Stimulated activated naive B cell treated with anti-CD40 and anti-IgM and Interleukin-4, amounts not matched to agents 10 μg/mL and 1 μg/mL and 100 μg/mL, for 72 hours (primary cell): Measurements from ENCODE around the gene NNT.
A peak's percentile ranks its signal among the peaks of the same experiment; 100 is the strongest.

ENCODE experiments used
- ATAC-seq, 2 donors: fragments of 150-1000 bp; cut with Tn5 transposase; replicated peaks; 2 replicates each; pipeline ENCODE4 v1.10.0; 2021; ENCODE audit warnings: moderate library complexity in 1 of 2
- DNase-seq: peaks from one replicate; pipeline ENCODE4 v3.0.0; 2021
- H3K27ac Mint-ChIP-seq: one replicate; pipeline ENCODE4 v1.8.0; 2022; ENCODE audit warnings: mild to moderate bottlenecking, mixed read lengths
- H3K27me3 Mint-ChIP-seq, 2 donors: one replicate each; pipeline ENCODE4 v1.8.0; 2022; ENCODE audit warnings: mixed read lengths in 2 of 2
- H3K36me3 Mint-ChIP-seq, 2 donors: one replicate each; pipeline ENCODE4 v1.8.0; 2022; ENCODE audit warnings: mixed read lengths in 2 of 2, mild to moderate bottlenecking in 1 of 2
- H3K4me1 Mint-ChIP-seq, 2 donors: one replicate each; pipeline ENCODE4 v1.8.0; 2022; ENCODE audit warnings: mixed read lengths in 2 of 2, mild to moderate bottlenecking in 1 of 2
- H3K4me3 Mint-ChIP-seq, 2 donors: one replicate each; pipeline ENCODE4 v1.8.0; 2022; ENCODE audit warnings: mild to moderate bottlenecking in 2 of 2, mixed read lengths in 2 of 2, moderate library complexity in 1 of 2
- H3K9me3 Mint-ChIP-seq, 2 donors: one replicate each; pipeline ENCODE4 v1.8.0; 2022; ENCODE audit warnings: mixed read lengths in 2 of 2, mild to moderate bottlenecking in 1 of 2

NNT gene

GRCh38 chr5:43601454-43602260, 1.3 kb upstream of the NNT start:
- Mint-ChIP-seq H3K4me3 (peak overlapping the region; percentile 93 to 99), H3K4me1 (peaks cover 17 to 41% of the 10 kb centered on the region in 2 donors), H3K36me3 (peaks cover 19 to 23% of the 10 kb centered on the region in 2 donors), H3K27ac (peak overlapping the region; percentile 47), H3K27me3 (no peaks in the 10 kb centered on the region), H3K9me3 (peaks cover 1 to 3% of the 10 kb centered on the region in 2 donors)
- DNase-seq (no peak), ATAC-seq (no peak)

- Mint-ChIP-seq H3K4me3 (peak overlapping the region; percentile 93 to 99), H3K27me3 (no peaks in the 10 kb centered on the region), H3K9me3 (no peaks in the 10 kb centered on the region), H3K4me1 (peaks cover 17 to 58% of the 10 kb centered on the region in 2 donors), H3K36me3 (peaks cover 20 to 24% of the 10 kb centered on the region in 2 donors), H3K27ac (peak overlapping the region; percentile 97)
- DNase-seq (peak; percentile 82), ATAC-seq (peak; percentile 85 to 87)
Observed at GRCh38 chr5:43603344-43604217, 601 bp downstream of the NNT start.

GRCh38 chr5:43604699-43605098, 1.7 kb downstream of the NNT start:
- H3K36me3 Mint-ChIP-seq: peaks cover 18 to 34% of the 10 kb centered on the region in 2 donors
- H3K4me3 Mint-ChIP-seq: peak overlapping the region; percentile 50 to 99
- DNase-seq: no peak
- H3K4me1 Mint-ChIP-seq: peaks cover 17 to 61% of the 10 kb centered on the region in 2 donors
- no peak for ATAC-seq
- H3K9me3 Mint-ChIP-seq: no peaks in the 10 kb centered on the region
- H3K27me3 Mint-ChIP-seq: no peaks in the 10 kb centered on the region
- peak overlapping the region; percentile 25 for H3K27ac Mint-ChIP-seq

GRCh38 chr5:43606351-43606750, 3.4 kb downstream of the NNT start:
- DNase-seq (no peak), ATAC-seq (no peak)
- H3K36me3 Mint-ChIP-seq: peaks cover 22 to 45% of the 10 kb centered on the region in 2 donors
- H3K4me3 Mint-ChIP-seq: no peak overlapping the region
- H3K27me3 Mint-ChIP-seq: no peaks in the 10 kb centered on the region
- no peaks in the 10 kb centered on the region for H3K9me3 Mint-ChIP-seq
- peaks cover 20 to 64% of the 10 kb centered on the region in 2 donors for H3K4me1 Mint-ChIP-seq
- no peak overlapping the region for H3K27ac Mint-ChIP-seq

GRCh38 chr5:43608406-43608805, 5.4 kb downstream of the NNT start:
- DNase-seq (no peak), ATAC-seq (no peak)
- H3K36me3 Mint-ChIP-seq: peaks cover 28 to 54% of the 10 kb centered on the region in 2 donors
- no peak overlapping the region for H3K27ac Mint-ChIP-seq
- H3K4me1 Mint-ChIP-seq: peaks cover 16 to 53% of the 10 kb centered on the region in 2 donors
- no peaks in the 10 kb centered on the region for H3K27me3 Mint-ChIP-seq
- no peak overlapping the region for H3K4me3 Mint-ChIP-seq
- no peaks in the 10 kb centered on the region for H3K9me3 Mint-ChIP-seq

GRCh38 chr5:43609752-43610151, 6.8 kb downstream of the NNT start:
- Mint-ChIP-seq H3K27me3 (no peaks in the 10 kb centered on the region), H3K9me3 (no peaks in the 10 kb centered on the region), H3K4me3 (no peak overlapping the region), H3K36me3 (peaks cover 28 to 54% of the 10 kb centered on the region in 2 donors), H3K4me1 (peaks cover 10 to 39% of the 10 kb centered on the region in 2 donors), H3K27ac (no peak overlapping the region)
- DNase-seq: no peak
- ATAC-seq: peak; percentile 71 to 73

GRCh38 chr5:43613370-43613769, 10.4 kb downstream of the NNT start:
- Mint-ChIP-seq H3K4me3 (no peak overlapping the region), H3K36me3 (peaks cover 13 to 35% of the 10 kb centered on the region in 2 donors), H3K9me3 (no peaks in the 10 kb centered on the region), H3K4me1 (peaks cover 6 to 14% of the 10 kb centered on the region in 2 donors), H3K27me3 (no peaks in the 10 kb centered on the region), H3K27ac (no peak overlapping the region)
- DNase-seq: no peak
- ATAC-seq: no peak

GRCh38 chr5:43615445-43616184, 12.6 kb downstream of the NNT start:
- H3K36me3 Mint-ChIP-seq: peaks cover 17 to 24% of the 10 kb centered on the region in 2 donors
- no peak for ATAC-seq

GRCh38 chr5:43616535-43616934, 13.6 kb downstream of the NNT start:
- no peak overlapping the region for H3K4me3 Mint-ChIP-seq
- DNase-seq: no peak
- H3K9me3 Mint-ChIP-seq: no peaks in the 10 kb centered on the region
- peaks cover 1 to 2% of the 10 kb centered on the region in 2 donors for H3K4me1 Mint-ChIP-seq
- H3K27me3 Mint-ChIP-seq: no peaks in the 10 kb centered on the region
- H3K27ac Mint-ChIP-seq: no peak overlapping the region
- H3K36me3 Mint-ChIP-seq: peaks cover 17 to 24% of the 10 kb centered on the region in 2 donors
- no peak for ATAC-seq

More at GRCh38 chr5:43615445-43616184, 12.6 kb downstream of the NNT start:
- Mint-ChIP-seq H3K4me3 (no peak overlapping the region), H3K27me3 (no peaks in the 10 kb centered on the region), H3K27ac (no peak overlapping the region), H3K9me3 (no peaks in the 10 kb centered on the region), H3K4me1 (peaks cover 0 to 2% of the 10 kb centered on the region in 2 donors)
- DNase-seq: no peak

- Mint-ChIP-seq H3K9me3 (no peaks in the 10 kb centered on the region), H3K4me3 (no peak overlapping the region), H3K27me3 (no peaks in the 10 kb centered on the region), H3K4me1 (peaks cover 9 to 23% of the 10 kb centered on the region in 2 donors), H3K27ac (no peak overlapping the region), H3K36me3 (peaks cover 22 to 36% of the 10 kb centered on the region in 2 donors)
- ATAC-seq (no peak), DNase-seq (no peak)
Observed at GRCh38 chr5:43619380-43619779, 16.4 kb downstream of the NNT start.

- no peak overlapping the region for H3K4me3 Mint-ChIP-seq
- ATAC-seq (no peak), DNase-seq (no peak)
- peaks cover 22 to 41% of the 10 kb centered on the region in 2 donors for H3K36me3 Mint-ChIP-seq
- no peaks in the 10 kb centered on the region for H3K9me3 Mint-ChIP-seq
- no peak overlapping the region for H3K27ac Mint-ChIP-seq
- H3K4me1 Mint-ChIP-seq: peaks cover 9 to 23% of the 10 kb centered on the region in 2 donors
- no peaks in the 10 kb centered on the region for H3K27me3 Mint-ChIP-seq
Observed at GRCh38 chr5:43619911-43620310, 16.9 kb downstream of the NNT start.

- Mint-ChIP-seq H3K27ac (no peak overlapping the region), H3K27me3 (no peaks in the 10 kb centered on the region), H3K36me3 (peaks cover 22 to 41% of the 10 kb centered on the region in 2 donors), H3K4me3 (no peak overlapping the region), H3K9me3 (no peaks in the 10 kb centered on the region), H3K4me1 (peaks cover 9 to 23% of the 10 kb centered on the region in 2 donors)
- DNase-seq (no peak), ATAC-seq (no peak)
Observed at GRCh38 chr5:43620944-43621505, 18.0 kb downstream of the NNT start.

- H3K4me1 Mint-ChIP-seq: peaks cover 9 to 23% of the 10 kb centered on the region in 2 donors
Observed at GRCh38 chr5:43622074-43622473, 19.1 kb downstream of the NNT start.

More at GRCh38 chr5:43622074-43622473, 19.1 kb downstream of the NNT start:
- H3K9me3 Mint-ChIP-seq: no peaks in the 10 kb centered on the region
- H3K4me3 Mint-ChIP-seq: no peak overlapping the region
- ATAC-seq (no peak), DNase-seq (no peak)
- peaks cover 22 to 41% of the 10 kb centered on the region in 2 donors for H3K36me3 Mint-ChIP-seq
- no peak overlapping the region for H3K27ac Mint-ChIP-seq
- H3K27me3 Mint-ChIP-seq: no peaks in the 10 kb centered on the region
